Measurements from ENCODE around the gene C2orf42. TPM values are rescaled to one million over a fixed set of nuclear protein-coding genes. Genes with fewer than 3 reads are reported as not detected.
"Not testable (repeated sequence)": the region's sequence is repeated elsewhere in the genome, so short reads cannot be mapped to it uniquely, and the experiment has no call there.

Gene C2orf42
- polyA plus RNA-seq (ENCODE audit: insufficient read length in 10 of 10) = 10 to 100 TPM in 4 of 10 donors, 1 to 10 TPM in 6; 7.7 to 12.7 (median 9.3) TPM
- long read RNA-seq, donor 1, partial matches to known transcripts = 0 of 2 reads
- long read RNA-seq, donor 1, other reads (novel, unspliced or antisense) = 0 of 2 reads
- long read RNA-seq, donor 2 = 0 reads
- long read RNA-seq, donor 3 = 0 reads
- long read RNA-seq, donor 4, partial matches to known transcripts = 0 of 1 reads
- long read RNA-seq, donor 4, other reads (novel, unspliced or antisense) = 0 of 1 reads
- long read RNA-seq, donor 5, partial matches to known transcripts = 0 of 1 reads
- long read RNA-seq, donor 5, other reads (novel, unspliced or antisense) = 0 of 1 reads
- long read RNA-seq, donor 6, partial matches to known transcripts = 0 of 2 reads
- long read RNA-seq, donor 6, other reads (novel, unspliced or antisense) = 0 of 2 reads
- long read RNA-seq, donor 7, partial matches to known transcripts = 0 of 1 reads
- long read RNA-seq, donor 7, other reads (novel, unspliced or antisense) = 0 of 1 reads
- long read RNA-seq, donor 8 = 0 reads
- long read RNA-seq, donor 9 = 0 reads

GRCh38 chr2:70190418-70191243, at the start of gene C2orf42:
Gene C2orf42, minus strand, starts transcription at chr2:70191019. Its CDS starts 9,034 bp downstream, at chr2:70181985.
- peak; percentile 98 to 100 (median 98) for DNase-seq

GRCh38 chr2:70240599-70240998, 49.8 kb upstream of the C2orf42 start:
- DNase-seq = no peak

GRCh38 chr2:70233926-70234325, 43.1 kb upstream of the C2orf42 start:
- no peak for DNase-seq

DNA sequence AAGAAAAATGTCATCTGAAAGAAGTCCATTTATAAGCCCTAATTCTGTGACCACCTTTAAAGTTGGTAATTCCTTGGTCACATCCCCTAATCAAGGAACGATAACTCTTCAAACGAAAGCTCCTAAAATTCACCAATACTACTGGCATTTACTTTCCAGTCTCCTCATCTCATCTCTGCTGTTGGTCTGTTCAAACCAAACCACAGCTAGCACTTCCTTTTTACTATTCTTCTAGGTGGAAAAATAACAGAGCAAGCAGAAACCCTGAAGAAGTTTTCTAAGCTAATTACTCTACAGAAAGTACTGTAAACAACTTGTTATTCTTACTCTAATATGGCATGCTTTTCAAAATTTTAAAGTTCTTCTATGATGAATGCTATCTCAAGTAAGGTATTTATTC, 36.0 kb upstream of the C2orf42 start:
- DNase-seq = no peak

- not testable (repeated sequence) for DNase-seq
Measured at GRCh38 chr2:70223305-70223704, 32.5 kb upstream of the C2orf42 start.

- DNase-seq = peak in 1 of 3 donors; percentile 86
Measured at GRCh38 chr2:70214953-70215549, 24.2 kb upstream of the C2orf42 start.

- DNase-seq = no peak
Measured at GRCh38 chr2:70214365-70214764, 23.5 kb upstream of the C2orf42 start.

DNA sequence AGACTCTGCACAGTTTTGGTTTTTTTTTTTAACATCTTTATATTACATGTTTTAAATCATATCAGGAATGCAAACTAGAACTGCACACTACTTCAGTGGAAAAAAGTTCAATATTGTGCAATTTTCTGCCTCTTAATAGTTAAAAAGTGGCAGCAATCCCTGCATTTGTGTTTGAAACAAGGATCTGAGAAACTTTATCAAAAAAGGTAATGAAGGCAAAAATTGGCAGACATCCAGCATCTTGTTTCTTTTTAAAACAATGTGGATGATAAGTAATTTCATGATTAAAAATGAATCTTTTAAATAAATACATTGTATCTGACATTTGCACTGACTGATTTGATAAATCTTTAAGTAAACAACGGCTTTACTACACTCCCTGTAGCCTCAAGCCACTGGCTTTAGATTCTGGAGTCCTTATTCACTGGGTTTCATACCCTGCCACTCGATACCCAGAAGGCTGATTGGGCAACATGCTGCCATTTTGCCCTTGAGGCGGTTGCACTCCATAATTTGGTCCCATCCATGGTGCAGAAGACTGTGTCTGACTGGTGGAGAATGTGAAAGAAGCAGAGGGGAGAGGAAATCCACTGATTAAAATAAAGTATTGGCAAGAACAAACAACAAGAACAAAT, 21.6 kb upstream of the C2orf42 start:
- DNase-seq = no peak

DNA sequence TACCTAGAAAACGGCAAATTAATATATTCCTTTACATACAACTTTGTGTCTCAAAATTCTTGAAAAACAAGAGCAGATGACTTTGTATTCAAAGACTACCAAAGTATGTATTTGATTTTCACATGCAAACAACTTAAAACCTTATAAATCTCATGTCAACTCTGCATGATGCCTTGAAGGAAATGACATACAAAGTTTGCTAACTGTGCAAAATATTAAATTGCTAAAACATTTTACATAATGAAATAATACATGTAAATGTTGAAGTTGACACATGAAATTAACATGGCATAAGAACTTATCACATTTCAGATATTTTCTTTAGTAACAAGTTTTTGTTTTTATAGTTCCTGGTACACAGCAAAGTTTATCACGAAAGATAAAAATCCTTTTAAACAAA, 20.8 kb upstream of the C2orf42 start:
- no peak for DNase-seq

- DNase-seq = no peak
Measured at GRCh38 chr2:70204452-70204851, 13.6 kb upstream of the C2orf42 start.

DNA sequence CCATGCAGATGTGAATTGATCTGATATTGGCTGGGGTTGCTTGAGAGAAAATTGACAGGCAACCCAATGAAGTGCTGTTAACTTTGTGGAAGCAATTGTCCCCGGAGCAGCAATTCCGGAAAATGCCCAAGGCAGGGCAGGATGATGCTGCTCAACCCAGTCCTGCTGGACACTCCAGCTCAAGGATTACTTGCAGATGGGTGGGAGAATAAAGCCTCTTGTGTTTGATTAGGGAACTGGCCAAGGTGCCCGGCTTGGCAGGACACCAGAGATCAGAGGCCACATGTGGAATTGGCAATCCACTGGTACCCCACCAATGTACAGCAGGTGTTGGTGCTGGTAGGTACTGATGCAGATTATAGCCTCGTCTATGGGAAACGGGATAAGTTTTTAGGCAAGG, 12.3 kb upstream of the C2orf42 start:
- no peak for DNase-seq

- no peak for DNase-seq
Measured at GRCh38 chr2:70202236-70202806, 11.5 kb upstream of the C2orf42 start.

DNA sequence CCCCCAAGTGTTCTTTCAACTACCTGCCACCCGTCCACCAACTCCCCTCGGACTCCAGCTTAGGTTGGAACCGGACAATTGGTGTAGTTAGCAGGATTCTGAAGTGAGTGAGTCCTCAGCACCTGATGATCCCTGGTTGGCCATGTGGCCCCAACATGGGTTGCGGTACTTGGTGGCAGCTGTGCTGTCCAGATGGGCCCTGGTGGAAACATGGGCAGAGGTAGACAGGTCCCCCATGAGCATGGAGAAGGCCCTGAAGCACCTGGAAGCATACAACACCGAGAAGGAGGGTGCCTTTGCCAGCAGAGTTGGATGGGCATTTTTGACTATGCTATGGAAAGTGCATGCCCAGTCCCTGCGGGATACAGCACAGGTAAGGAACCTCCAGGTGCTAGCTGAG, 11.0 kb upstream of the C2orf42 start:
- no peak for DNase-seq

DNA sequence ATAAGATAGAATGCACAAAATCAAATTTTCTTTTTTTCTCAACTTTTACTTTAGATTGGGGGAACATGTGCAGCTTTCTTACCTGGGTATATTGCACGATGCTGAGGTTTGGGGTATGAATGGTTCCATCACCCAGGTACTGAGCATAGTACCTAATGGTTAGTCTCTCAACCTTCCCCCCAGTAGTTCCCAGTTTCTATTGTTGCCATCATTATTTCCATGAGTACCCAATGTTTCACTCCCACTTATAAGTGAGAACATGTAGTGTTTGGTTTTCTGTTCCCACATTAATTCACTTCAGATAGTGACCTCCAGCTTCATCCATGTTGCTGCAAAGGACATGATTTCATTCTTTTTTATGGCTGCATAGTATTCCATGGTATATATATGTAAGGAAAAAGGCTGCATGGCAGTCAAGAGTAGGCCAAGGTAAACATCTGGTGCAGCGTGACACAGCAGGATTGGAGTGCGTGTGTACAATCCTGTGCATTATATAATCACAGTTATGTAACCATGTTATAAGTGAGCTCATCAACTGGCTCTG, 10.5 kb upstream of the C2orf42 start:
- no peak for DNase-seq

- DNase-seq = no peak
Measured at GRCh38 chr2:70199320-70199864, 8.6 kb upstream of the C2orf42 start.

GRCh38 chr2:70192516-70192915, 1.7 kb upstream of the C2orf42 start:
- DNase-seq = no peak

DNA sequence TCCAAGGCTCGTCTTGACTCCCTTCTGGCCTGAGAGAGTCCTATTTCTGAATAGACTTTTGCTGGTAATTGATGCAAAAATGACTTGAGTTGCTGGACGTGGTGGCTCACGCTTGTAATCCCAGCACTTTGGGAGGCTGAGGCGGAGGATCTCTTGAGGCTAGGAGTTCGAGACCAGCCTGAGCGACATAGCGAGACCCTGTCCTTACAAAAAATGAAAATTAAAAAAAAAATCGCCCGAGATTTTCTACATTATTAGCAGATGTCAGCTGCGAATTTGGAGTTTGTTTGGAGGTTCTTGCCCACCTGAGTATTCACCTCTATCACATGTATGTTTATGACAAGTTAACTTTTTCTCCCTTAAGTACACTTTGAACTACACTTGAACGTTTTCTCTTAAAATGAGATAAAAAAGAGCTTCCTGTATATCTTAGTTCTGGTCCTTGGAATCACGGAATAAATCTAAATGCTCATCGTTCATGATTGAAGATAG, 471 bp upstream of the C2orf42 start:
- DNase-seq = no peak

- no peak for DNase-seq
Measured at GRCh38 chr2:70188460-70188859, 2.4 kb downstream of the C2orf42 start.

DNA sequence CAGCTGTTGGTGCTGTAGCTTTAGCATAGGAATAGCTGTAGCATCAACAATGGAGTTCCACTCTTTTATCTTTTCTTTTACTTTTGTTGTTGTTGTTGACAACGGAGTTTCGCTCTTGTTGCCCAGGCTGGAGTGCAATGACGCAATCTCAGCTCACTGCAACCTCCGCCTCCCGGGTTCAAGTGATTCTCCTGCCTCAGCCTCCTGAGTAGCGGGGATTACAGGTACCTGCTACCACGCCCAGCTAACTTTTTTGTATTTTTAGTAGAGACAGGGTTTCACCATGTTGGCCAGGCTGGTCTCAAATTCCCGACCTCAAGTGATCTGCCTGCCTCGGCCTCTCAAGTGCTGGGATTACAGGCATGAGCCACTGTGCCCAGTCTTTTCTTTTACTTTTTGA, 3.6 kb downstream of the C2orf42 start:
- not testable (repeated sequence) for DNase-seq

DNA sequence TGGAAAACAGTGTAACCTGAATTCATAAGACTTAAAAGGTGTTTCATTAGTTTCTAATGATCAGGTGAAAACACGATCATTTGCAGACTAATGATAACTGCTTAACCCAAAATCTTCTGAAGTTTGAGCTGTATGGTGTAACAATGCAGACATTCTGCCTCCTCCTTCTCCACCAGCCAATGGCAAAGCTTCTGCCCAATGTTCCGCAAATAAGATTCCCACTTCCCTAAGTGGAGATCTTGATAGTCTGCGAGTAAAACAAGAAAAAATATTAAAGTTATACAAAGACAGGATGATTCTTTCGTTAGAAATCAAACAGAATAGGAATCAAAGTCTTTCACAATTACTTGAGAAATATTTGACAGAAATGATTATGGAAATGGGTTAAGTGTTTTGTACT, 8.1 kb downstream of the C2orf42 start:
- no peak for DNase-seq
